ENCODE results near the gene EGR4.

Gene EGR4

DNA sequence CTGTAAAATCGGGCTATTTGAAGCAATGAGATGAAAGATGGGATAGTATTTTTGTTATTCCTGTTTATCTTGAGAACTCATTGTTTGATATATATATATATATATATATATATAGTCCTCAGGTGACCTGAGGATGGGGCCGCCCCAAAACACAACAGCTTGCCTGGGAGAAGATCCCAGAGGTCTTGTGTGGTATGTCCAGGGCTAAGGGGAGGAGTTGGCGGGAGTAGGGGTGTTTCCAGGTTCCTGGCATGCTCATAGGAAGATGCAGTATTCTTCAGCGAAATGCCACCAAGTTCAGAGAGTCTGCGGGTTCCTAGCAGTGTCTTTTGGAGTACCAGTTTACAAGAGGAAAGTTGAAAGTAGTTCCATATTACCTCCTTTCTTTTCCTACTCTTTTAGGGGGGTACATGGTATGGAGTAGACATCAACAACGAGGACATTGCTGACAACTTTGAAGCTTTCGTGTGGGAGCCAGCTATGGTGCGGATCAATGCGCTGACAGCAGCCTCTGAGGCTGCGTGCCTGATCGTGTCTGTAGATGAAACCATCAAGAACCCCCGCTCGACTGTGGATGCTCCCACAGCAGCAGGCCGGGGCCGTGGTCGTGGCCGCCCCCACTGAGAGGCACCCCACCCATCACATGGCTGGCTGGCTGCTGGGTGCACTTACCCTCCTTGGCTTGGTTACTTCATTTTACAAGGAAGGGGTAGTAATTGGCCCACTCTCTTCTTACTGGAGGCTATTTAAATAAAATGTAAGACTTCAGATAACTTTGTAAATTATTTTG lies 40.9 kb downstream of the EGR4 start:
- DNase-seq (ENCODE audit: low read depth) = no peak
- no peak for TF ChIP-seq POLR2A (IDR thresholded peaks at IDR 0.05; ENCODE audit: extremely low read depth, insufficient read length)
- TF ChIP-seq, protein P1, sequence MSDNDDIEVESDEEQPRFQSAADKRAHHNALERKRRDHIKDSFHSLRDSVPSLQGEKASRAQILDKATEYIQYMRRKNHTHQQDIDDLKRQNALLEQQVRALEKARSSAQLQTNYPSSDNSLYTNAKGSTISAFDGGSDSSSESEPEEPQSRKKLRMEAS (IDR thresholded peaks at IDR 0.05; ENCODE audit: low read depth, low read length) = no peak
- TF ChIP-seq, protein P2, sequence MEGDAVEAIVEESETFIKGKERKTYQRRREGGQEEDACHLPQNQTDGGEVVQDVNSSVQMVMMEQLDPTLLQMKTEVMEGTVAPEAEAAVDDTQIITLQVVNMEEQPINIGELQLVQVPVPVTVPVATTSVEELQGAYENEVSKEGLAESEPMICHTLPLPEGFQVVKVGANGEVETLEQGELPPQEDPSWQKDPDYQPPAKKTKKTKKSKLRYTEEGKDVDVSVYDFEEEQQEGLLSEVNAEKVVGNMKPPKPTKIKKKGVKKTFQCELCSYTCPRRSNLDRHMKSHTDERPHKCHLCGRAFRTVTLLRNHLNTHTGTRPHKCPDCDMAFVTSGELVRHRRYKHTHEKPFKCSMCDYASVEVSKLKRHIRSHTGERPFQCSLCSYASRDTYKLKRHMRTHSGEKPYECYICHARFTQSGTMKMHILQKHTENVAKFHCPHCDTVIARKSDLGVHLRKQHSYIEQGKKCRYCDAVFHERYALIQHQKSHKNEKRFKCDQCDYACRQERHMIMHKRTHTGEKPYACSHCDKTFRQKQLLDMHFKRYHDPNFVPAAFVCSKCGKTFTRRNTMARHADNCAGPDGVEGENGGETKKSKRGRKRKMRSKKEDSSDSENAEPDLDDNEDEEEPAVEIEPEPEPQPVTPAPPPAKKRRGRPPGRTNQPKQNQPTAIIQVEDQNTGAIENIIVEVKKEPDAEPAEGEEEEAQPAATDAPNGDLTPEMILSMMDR (IDR thresholded peaks at IDR 0.05; ENCODE audit: low read depth, low read length) = no peak
- no peak for TF ChIP-seq MYC (IDR thresholded peaks at IDR 0.05; ENCODE audit: low read depth, low read length)
- no peak overlapping the region for H3K4me3 ChIP-seq (ENCODE audit: low read depth, low read length)

DNA sequence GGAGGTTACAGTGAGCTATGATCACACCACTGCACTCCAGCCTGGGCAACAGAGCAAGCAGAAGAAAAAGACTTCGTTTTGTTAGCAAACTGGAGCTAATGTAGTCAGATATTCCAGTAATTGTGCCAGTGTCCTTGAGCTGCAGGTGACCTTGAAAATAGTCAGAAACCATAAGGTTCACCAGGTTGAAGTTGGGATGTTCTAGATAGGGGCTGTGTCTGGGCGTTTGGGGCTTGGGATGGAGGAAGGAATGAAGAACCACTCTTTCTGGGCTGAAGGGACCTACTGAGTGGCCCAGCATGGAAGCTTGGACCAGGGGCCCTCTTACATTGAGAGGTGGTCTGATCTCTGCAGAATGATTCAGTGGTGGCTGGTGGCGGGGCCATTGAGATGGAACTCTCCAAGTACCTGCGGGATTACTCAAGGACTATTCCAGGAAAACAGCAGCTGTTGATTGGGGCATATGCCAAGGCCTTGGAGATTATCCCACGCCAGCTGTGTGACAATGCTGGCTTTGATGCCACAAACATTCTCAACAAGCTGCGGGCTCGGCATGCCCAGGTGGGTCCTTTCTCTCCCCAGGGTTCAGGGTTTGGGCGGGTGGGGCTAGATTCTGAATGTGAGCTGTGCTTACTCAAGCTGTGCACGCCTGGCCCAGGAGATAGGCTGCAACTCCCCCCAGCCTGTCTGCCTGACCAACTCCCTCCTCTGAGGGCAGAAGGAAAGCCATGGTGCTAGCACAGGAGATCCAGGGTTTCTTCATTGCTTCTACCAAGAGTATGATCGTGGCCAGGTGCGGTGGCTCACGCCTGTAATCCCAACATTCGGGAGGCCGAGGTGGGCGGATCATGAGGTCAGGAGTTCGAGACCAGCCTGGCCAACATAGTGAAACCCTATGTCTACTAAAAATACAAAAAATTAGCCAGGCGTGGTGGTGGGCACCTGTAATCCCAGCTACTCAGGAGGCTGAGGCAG lies 42.2 kb downstream of the EGR4 start:
- no peak for DNase-seq (ENCODE audit: low read depth)
- no peak for TF ChIP-seq MYC (IDR thresholded peaks at IDR 0.05; ENCODE audit: low read depth, low read length)
- TF ChIP-seq, protein P2 (IDR thresholded peaks at IDR 0.05; ENCODE audit: low read depth, low read length) = no peak
- no peak for TF ChIP-seq POLR2A (IDR thresholded peaks at IDR 0.05; ENCODE audit: extremely low read depth, insufficient read length)
- TF ChIP-seq, protein P1 (IDR thresholded peaks at IDR 0.05; ENCODE audit: low read depth, low read length) = no peak
- no peak overlapping the region for H3K4me3 ChIP-seq (ENCODE audit: low read depth, low read length)

DNA sequence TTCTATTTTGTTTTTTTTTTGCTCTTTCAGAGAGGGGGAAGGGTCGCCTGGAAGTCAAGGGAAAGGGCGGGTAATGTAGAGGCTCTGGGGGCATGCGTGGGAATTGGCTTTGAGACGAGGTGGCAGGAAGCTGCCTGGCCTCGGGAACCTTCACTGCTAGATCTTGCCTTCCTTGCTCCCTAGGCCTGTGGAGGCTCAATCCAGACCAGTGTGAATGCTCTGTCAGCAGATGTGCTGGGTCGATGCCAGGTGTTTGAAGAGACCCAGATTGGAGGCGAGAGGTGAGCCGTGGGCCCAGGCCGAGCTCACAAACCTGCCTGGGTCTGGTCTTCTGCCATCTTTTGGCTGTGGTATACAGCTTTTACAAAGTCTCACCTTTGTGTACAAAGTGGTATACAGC lies 43.7 kb downstream of the EGR4 start:
- no peak for DNase-seq (ENCODE audit: low read depth)
- TF ChIP-seq MYC (IDR thresholded peaks at IDR 0.05; ENCODE audit: low read depth, low read length) (no peak), POLR2A (IDR thresholded peaks at IDR 0.05; ENCODE audit: extremely low read depth, insufficient read length) (no peak)
- TF ChIP-seq, protein P1 (IDR thresholded peaks at IDR 0.05; ENCODE audit: low read depth, low read length) = no peak
- TF ChIP-seq, protein P2 (IDR thresholded peaks at IDR 0.05; ENCODE audit: low read depth, low read length) = no peak
- H3K4me3 ChIP-seq (ENCODE audit: low read depth, low read length) = no peak overlapping the region

DNA sequence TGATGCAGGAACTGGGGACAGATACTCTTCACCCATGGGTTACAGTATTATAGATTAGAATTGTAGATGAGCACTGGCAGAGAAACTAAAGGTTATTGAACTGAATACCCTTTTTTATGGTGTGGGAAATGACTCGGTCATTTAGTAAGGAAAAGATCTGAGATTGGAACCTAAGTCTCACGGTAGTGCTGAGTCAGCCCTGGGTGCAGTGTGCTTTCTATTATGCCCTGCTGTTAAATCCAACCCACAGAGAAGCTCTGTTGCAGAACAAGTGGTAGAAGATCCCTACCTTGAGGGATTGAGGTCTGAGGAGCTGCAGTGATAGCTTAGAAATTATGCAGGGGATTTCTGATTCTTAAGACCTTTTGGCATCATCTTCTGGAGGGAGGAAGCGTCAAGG lies 46.5 kb downstream of the EGR4 start:
- DNase-seq (ENCODE audit: low read depth) = no peak
- TF ChIP-seq MYC (IDR thresholded peaks at IDR 0.05; ENCODE audit: low read depth, low read length) (no peak), POLR2A (IDR thresholded peaks at IDR 0.05; ENCODE audit: extremely low read depth, insufficient read length) (no peak)
- TF ChIP-seq, protein P2 (IDR thresholded peaks at IDR 0.05; ENCODE audit: low read depth, low read length) = no peak
- TF ChIP-seq, protein P1 (IDR thresholded peaks at IDR 0.05; ENCODE audit: low read depth, low read length) = no peak
- H3K4me3 ChIP-seq (ENCODE audit: low read depth, low read length) = no peak overlapping the region

DNA sequence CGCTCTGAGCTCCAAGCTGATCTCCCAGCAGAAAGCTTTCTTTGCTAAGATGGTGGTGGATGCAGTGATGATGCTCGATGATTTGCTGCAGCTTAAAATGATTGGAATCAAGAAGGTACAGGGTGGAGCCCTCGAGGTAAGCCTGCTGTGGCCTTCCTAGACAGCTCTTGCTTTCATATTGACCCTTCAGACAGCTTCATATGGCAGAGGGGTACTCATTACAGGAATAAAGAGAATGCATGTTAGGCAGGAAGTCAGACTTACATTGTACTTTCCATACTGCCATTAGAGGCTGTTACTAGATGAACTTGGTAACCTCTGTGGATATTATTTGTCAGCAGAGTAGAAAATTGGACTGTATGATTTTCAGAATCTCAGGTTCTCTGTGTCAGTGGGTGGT lies 48.8 kb downstream of the EGR4 start:
- TF ChIP-seq POLR2A (IDR thresholded peaks at IDR 0.05; ENCODE audit: extremely low read depth, insufficient read length) (no peak), MYC (IDR thresholded peaks at IDR 0.05; ENCODE audit: low read depth, low read length) (no peak)
- TF ChIP-seq, protein P2 (IDR thresholded peaks at IDR 0.05; ENCODE audit: low read depth, low read length) = no peak
- TF ChIP-seq, protein P1 (IDR thresholded peaks at IDR 0.05; ENCODE audit: low read depth, low read length) = no peak
- H3K4me3 ChIP-seq (ENCODE audit: low read depth, low read length) = no peak overlapping the region
- no peak for DNase-seq (ENCODE audit: low read depth)
